Hematopoietic multipotent progenitor cell treated with erythropoietin and hydrocortisone succinate and interleukin-3 and kit ligand, for 6 days (in vitro differentiated cells): ENCODE measurements around the gene SNX13.

ENCODE experiments used
- DNase-seq: peaks from one replicate; pipeline ENCODE4 v3.0.0-alpha.2; 2015

Gene SNX13

GRCh38 chr7:17774716-17775288, 165.5 kb downstream of the SNX13 start:
- DNase-seq = peak; percentile 27

- DNase-seq = peak; percentile 30
These were observed 166.0 kb downstream of the SNX13 start for GRCh38 chr7:17774248-17774647.

GRCh38 chr7:17773289-17773626, 167.0 kb downstream of the SNX13 start:
- DNase-seq = peak; percentile 71

- DNase-seq = no peak
These were observed 167.6 kb downstream of the SNX13 start for GRCh38 chr7:17772581-17773288.

- no peak for DNase-seq
These were observed 168.3 kb downstream of the SNX13 start for GRCh38 chr7:17771901-17772408.

- peak; percentile 80 for DNase-seq
These were observed 169.5 kb downstream of the SNX13 start for GRCh38 chr7:17770710-17771375.

GRCh38 chr7:17769918-17770317, 170.4 kb downstream of the SNX13 start:
- DNase-seq = peak; percentile 88

- DNase-seq = no peak
These were observed 182.3 kb downstream of the SNX13 start for GRCh38 chr7:17758008-17758407.

GRCh38 chr7:17746020-17746530, 194.2 kb downstream of the SNX13 start:
- no peak for DNase-seq

- peak; percentile 8 for DNase-seq
These were observed 194.7 kb downstream of the SNX13 start for GRCh38 chr7:17745610-17746009.

GRCh38 chr7:17743316-17743715, 197.0 kb downstream of the SNX13 start:
- DNase-seq = no peak

GRCh38 chr7:17741426-17741825, 198.9 kb downstream of the SNX13 start:
- DNase-seq = no peak
